ENCODE data around the gene FERMT3.

GRCh38 chr11:64241491-64242374, 35.2 kb downstream of the FERMT3 start:
- no peak for TF ChIP-seq CTCF (conservative IDR thresholded peaks at IDR 0.05 in 1 of 2, IDR thresholded peaks at IDR 0.05 in 1 of 2; ENCODE audit: low read depth in 1 of 2, low read length in 2 of 2)
- no peak for TF ChIP-seq EZH2 (IDR thresholded peaks at IDR 0.05; ENCODE audit: low read length, missing control alignments)

Measured in fibroblast of lung (primary cell).